ENCODE measurements around the gene FAM193A.
"Not testable (repeated sequence)": the region's sequence is repeated elsewhere in the genome, so short reads cannot be mapped to it uniquely, and the experiment has no call there.

The FAM193A gene

DNA sequence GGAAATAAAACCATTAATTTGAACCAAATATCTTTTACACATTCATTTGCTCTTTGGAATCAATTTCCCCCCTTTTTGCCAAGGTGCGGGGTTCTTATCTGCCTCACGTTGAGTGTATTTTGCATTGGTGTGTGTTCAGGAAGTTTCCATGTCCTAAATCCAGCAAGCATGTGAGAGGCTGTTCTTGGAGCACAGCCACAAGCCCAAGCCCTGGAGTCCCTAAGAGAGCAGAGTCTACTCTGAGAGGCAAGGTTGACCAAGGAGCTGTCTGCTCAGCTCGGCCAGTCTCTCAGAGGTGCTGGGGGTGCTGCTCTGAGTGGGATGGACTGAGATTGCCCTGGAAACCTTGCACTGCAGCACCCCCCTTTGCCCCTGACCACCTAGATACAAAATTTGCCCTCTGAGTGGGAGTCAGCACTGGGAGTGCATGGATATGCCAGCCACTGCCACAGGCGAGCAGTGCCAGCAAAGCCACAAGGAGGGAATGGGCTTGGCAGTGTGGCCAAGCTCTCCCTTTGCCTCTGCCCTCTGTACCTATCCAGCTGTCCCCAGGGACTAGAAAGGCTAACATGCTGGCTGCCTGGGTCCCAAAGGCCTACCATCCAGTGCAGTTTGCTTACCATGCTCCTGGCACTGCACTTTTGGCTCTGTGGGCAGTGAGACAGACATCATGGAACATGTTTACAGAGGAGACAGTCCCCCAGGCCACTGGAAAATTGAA, 20.5 kb upstream of the FAM193A start:
- DNase-seq = no peak

DNA sequence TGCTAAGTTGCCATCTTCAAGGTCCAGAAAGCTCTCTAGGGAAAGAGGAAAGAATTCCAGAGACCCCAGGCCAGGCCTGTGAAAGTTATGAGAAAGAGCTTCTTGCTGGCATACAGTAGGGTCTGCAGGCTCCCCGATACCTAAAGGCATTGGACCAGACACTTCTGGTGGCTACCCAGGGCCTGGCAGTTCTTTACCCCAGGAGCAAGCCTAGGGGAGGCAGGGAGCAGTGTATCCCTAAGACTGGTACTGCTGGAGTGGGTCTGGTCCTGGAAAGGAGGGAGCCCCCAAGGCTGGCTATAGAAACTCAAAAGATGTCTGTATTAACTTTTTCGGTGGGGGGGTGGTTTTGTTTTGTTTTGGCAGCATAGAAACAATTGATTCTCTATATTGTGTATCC, 19.8 kb upstream of the FAM193A start:
- DNase-seq = no peak

DNA sequence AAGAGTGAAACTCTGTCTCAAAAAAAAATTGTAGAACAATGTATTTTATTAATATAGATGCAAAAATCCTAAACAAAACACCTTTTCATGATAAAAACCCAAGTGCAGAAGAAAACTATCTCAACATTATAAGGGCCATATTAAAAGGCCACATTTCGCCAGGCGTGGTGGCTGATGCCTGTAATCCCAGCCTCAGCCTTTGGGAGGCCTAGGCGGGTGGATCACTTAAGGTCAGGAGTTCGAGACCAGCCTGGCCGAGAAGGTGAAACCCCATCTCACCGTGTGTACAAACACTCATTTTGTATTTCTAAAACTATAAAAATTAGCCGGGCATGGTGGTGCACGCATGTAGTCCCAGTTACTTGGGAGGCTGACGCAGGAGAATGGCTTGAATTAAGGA, 9.9 kb upstream of the FAM193A start:
- DNase-seq = no peak

DNA sequence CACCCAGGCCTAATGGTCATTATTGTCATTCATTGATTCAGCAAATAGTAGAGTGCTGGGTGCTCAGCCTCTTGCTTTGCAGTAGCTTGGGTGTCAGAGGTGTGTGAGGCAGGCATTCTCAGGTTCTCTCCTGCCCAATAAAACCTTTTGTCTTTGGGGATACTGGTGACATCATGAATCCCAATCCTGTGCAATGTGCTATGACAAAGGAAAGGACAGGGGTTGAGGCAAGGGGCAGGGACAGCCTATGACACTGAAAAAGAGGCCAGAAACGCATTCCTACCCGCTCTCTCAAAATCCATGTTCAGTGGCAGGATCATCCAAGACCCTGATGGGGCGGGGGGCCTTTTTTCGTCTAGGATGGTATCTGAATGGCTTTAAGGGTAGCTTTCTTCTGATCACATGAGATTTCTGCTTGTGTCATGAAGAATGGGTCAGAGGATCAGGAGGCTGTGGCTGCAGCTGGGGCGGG, 1.5 kb upstream of the FAM193A start:
- no peak for DNase-seq

DNA sequence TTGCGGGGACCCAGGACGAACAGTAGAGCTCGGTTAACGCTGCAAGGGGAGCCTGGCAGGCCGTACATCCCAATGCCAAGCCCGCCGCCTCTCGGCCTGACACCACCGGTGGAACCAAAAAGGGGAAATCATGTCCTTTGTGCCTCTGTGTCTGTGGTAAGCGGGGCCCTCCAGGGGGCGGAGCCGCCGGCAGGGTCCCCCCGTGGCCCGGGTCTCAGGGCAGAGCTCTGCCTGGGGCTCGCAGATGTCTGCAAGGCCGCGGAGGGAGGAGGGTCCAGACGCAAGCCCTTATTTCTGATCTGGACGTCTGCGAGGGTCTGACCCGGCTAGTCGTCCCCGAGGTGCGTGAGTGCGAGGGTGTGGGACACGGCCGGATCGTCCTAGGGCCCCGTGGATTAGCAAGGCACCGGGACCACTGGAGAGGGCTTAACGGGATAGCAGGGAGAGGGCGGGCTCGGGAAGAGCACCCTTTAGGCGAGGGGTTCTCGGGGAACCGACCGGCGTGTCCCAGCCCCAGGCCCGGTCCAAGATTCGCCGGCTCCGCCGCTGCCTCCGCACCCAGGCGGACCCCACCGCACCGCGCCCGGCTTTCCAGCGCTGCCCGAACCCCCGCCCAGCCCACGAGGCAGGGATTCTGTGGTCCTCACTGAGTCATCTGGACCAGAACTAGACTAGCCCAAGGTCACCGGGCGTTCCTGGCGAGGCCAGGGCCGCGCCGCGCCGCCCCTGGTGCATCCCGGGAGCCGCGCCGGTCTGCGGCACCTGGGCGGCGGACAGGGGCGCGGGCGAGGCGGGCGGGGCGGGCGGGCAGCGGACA, 863 bp upstream of the FAM193A start:
- no peak for DNase-seq

DNA sequence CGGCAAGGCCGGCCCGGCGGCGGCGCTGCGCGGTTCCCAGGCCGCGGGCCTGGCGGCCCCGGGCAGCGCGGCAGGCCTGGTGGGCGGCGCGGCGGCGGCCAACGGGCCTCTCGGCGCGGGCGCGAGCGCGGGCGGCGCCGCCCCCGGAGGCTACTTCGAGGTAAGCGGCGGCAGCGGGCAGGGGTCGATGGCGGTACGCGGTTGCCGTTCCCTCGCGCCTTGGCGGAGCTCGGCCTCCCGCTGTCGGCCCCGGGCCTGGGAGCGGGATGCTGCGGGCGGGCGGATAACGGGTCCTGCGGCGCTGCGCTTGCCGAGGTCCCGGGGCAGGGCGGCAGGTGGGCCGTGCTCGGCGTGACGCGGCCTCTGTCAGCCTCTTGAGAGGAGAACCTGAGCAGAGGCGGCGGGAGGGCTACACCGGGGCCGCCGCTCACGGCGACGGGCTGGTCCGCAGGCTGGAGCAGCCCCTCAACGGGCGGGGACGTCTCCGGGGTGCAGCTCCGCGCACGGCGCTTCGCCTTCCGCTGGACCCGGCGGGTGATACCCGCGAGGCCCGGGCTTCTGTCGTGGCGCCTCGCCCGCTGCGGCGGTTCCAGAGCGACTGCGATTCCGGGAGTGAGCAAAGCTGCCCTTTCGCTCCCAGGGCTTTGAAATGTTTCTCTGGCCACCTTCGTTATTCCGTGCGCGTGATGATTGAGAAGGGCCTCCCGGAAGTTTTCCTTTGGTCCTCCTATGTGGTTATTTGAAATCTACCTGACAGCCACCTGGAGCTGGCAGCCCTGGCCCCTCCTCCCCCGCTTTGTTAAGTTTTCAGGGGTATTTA, 774 bp downstream of the FAM193A start:
- peak; percentile 33 for DNase-seq

DNA sequence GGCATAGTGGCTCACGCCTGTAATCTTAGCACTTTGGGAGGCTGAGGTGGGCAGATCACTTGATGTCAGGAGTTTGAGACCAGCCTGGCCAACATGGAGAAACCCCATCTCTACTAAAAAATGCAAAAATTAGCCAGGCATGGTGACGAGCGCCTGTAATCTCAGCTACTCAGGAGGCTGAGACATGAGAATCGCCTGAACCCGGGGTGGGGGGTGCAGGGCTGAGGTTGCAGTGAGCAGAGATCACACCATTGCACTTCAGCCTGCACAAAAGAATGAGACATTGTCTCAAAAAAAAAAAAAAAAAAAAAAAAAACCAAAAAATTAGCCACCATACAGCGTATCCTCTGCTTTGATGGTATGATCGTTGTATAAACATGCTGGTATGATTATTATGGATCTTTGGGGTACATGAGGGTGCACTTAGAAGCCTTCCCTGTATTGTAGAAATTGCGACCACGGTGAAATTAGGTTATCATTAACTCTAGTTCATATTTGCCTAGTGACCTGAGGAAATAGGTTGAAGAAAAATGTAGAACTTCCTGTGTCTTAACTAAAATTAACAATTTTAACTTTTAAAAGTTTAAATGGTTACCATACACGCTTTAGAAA, 7.2 kb downstream of the FAM193A start:
- not testable (repeated sequence) for DNase-seq

DNA sequence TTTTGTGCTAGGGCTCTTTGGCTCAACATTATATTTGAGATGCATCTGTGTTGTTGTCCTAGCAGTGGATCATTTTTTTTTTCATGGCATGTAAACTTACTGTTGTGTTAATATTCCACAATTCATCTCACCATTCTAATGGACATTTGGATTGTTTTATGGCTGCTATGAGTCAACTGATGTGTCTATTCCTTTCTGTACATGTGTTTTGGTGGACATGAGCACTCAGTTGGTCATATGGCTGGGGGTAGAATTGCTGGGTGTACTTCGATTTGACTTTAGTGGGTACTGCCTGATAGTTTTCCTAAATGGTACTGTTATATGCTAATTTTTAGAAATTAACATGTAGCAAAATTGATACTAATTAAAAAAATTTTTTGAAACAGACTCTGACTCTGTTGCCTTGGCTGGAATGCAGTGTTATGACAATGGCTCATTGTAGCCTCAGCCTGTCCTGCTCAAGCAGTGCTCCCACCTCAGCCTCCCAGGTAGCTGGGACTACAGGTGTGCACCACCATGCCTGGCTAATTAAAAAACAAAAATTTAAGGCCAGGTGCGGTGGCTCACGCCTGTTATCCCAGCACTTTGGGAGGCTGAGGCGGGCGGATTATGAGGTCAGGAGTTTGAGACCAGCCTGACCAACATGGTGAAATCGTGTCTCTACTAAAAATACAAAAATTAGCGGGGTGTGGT, 9.0 kb downstream of the FAM193A start:
- no peak for DNase-seq

DNA sequence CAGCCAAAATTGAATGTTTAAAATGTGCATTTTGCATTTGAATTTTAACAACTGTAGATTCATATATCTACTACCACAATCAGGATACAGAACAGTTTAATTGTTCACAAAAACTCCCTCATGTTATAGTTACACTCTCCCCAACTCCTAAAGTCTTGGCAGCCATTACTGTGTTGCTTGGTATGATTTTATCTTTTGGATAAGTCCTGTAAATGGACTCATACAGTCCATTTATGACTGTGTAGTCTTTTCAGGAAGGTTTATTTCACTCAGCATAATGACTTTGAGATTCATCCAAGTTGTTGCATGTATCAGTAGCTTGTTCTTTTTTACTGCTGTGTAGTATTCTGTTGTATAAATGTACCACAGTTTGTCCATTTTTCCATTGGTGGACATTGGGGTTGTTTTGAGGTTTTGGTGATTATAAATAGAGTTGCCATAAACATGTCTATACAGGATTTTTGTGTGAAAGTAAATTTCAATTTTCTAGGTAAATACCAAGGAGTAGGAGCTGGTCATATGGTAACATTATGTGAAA, 9.9 kb downstream of the FAM193A start:
- DNase-seq = no peak

DNA sequence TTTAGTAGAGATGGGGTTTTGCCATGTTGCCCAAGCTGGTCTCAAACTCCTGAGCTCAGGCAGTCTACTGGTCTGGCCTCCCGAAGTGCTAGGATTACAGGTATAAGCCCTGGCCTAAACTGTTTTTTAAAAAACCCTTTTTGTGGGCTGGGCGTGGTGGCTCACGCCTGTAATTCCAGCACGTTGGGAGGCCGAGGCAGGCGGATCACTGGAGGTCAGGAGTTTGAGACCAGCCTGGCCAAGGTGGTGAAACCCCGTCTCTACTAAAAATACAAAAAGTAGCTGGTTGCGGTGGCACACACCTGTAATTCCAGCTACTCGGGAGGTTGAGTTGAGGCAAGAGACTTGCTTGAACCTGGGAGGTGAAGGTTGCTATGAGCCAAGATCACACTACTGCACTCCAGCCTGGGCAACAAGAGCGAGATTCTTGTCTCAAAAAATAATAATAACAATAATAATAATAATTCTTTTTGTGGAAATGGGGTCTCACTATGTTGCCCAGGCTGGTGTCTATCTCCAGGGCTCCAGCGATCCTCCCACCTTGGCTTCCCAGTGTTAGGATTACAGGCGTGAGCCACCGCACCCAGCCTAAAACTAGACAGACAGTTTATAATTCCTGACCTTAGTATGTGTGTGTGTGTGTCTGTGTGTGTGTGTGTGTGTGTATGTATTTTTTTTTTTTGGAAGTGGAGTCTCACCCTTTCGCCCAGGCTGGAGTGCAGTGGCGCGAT, 10.7 kb downstream of the FAM193A start:
- not testable (repeated sequence) for DNase-seq

DNA sequence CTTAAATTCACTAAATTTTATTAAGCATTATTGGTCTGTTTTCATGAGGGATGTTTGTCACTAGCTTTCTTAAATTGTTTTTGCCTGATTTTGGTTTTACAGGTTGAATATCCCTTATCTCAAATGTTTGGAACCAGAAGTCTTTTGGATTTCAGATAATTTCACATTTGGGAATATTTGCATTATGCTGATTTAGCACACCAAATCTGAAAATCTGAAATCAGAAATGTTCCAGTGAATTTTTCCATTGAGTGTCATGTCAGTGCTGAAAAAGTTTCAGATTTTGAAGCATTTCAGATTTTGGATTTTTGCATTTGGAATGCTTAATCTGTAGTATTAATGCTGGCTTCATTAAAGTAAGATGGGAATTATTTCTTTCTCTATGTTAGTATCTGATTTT, 14.7 kb downstream of the FAM193A start:
- no peak for DNase-seq

DNA sequence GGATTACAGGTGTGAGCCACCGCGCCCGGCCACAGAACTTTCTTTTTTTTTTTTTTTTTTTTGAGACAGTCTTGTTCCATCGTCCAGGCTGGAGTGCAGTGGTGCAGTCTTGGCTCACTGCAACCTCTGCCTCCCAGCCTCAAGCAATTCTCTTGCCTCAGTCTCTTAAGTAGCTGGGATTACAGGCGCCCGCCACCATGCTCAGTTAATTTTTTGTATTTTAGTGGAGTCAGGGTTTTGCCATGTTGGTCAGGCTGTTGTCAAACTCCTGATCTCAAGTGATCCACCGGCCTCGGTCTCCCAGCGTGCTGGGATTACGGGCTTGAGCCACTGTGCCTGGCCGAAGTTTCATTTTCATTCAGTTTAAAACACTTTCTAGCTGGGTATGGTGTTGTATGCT, 16.4 kb downstream of the FAM193A start:
- no peak for DNase-seq

DNA sequence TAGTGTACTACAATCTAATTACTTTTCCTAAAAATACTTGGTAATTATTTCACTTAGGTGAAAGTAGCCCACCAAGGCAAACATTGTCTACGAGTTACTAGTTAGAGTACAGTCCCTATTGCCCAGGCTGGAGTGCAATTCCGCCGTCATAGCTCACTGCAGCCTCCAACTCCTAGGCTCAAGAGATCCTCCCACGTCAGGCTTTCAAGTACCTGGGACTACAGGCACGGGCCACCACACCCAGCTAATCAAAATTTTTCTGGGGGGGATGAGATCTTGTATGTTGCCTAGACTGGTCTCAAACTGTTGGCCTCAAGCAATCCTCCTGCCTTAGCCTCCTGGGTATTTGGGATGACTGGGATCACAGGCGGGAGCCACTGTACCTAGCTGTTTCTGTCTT, 21.9 kb downstream of the FAM193A start:
- no peak for DNase-seq

DNA sequence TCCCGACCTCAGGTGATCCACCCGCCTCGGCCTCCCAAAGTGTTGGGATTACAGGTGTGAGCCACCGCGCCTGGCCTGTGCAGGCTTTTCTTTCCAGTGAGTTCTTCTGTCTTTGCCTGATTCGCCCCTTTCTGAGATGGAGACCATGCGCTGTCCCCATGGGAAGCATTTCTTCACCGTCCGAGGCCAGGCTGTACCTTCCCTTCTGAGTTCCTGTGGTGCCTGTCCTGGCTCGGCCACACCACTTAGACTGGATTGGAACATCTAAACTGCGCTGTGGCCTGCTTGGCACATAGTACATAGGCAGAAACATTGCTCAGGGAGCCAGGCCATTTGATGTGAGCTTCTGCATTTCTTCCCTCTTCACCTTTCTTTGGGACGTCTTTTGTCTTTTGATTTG, 23.7 kb downstream of the FAM193A start:
- DNase-seq = no peak

DNA sequence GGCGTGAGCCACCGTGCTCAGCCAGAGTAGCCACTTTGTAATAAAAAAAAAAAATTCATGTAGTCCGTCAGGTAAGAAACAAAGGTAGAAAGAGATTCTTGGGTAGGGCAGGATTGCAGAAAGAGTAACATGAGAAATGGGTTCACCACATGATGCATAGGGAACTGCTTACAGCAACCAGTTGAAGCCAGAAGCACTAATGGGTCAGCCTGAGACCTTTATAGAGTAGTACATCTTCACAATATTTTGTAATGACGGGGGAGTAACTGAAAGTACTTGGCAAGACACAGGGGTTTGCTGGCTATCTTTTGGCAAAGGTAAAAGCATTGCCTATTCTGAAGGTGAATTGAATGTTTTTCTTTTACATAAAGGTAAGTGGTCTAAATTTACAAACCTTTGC, 29.1 kb downstream of the FAM193A start:
- DNase-seq = no peak

DNA sequence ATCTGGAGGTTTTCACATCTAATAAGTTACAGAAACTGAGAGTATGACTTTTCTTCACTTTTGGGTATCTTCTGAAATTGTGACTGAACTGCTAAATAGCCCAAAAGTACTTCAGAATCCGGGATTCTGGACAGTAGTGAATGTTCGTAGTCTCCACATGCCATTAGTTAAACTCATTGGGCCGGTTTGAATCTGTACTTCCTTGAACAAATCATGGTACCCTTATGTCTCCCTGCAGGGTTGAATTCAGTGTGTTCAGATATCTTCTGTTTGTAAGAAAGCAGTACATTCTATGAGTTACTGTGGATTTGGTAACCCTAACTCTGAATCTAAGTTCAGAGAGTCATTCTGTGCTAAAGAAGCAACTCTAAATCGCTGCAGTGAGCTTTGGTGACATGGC, 33.6 kb downstream of the FAM193A start:
- DNase-seq = no peak

DNA sequence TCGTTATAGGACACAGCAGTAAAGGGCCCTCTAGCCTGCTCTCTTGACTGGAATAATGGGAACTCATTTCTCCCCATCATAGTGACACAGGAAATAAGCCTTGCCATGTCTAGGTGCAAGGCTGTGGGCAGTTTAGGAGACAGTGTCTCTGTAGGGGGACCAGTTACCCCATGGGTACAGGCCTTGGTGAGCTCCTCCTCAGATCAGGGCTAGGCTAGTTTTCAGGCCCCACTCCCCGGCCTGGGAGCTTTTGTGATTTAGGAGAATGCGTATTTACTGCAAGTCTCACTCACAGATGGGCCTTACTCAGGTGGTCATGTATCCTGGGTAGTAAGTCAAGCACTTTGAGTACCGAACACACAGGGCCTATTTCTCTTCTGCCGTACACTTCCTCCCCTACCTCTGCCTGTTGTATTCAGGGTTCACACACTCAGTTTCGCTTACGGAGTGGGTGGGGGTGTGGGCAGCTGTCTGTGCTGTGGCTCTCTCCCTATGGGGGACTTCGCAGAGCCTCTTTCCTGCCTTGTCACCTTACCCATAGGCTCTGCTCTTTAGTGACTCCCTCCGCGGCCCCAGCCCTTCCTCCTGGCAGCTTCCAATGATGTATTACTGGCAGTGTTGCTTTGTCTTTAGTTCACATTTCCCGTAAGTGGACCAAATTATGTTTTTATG, 34.2 kb downstream of the FAM193A start:
- no peak for DNase-seq

DNA sequence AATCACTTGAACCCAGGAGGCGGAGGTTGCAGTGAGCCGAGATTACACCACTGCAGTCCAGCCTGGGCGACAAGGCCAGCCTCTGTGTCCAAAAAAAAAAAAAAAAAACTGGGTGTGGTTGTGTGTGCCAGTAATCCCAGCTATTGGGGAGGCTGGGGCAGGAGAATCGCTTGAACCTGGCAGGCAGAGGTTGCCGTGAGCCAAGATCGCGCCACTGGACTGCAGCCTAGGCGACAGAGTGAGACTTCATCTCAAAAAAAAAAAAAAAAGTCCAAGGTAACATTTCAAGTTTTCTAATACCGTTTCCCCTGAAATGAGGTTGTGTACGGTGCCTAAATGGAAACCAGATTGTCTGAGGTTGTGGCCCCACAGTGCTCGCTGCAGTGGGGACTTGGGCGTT, 35.6 kb downstream of the FAM193A start:
- no peak for DNase-seq

DNA sequence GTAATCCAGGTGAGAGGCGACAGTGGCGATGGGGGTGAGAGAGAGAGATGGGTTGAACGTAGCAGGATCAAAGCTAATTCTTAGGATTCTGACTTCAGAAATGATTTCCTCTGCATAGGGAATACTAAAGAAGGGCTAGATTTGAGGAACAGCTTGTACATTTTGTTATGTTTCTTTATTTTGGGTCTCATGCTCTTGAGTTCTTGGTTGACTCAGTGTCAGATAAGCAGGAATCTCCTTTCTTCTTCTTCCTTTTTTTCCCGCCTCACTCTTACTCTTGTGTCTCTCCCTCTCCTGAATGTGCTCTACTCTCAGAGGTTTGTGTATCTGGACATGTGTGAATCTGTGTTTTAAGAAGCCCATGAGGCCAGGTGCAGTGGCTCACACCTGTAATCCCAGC, 36.4 kb downstream of the FAM193A start:
- no peak for DNase-seq

DNA sequence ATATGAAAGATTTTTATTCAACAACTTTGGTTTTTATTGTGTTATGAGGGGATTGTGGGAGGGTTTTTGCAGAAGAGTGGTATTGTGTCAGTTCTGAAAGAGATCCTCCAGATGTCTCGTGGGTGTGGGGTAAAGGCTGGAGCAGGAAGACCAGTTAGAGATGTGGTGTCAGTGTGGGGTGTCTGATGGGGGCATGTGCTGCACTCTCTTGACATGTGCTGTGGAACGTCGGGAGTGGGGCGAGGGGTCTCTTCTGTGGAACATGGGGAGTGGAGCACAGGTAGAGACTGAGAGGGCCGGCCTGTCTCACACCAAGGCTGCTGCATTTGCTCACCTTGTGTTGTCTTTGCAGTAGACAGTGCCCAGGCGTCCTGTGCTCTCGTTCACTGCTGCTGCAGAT, 37.6 kb downstream of the FAM193A start:
- DNase-seq = no peak

DNA sequence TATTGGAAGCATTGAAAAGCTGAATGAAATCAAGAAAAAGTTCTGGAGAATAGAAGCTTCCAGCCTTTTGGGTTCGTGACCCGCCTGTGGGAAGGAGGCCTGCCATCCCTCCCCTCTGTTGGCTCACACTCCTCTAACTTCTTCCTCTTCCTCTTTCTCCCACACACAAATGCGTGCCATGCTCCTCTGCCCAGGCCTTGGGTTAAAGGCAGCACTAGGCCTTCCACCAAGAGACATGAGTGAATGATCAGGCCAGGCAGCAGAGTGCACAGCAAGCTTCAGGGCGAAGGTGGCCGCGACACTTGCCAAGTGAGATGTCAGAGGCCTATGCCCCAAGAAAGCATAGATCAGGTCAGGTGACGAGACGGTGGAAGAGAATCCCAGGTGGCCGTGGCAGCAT, 38.4 kb downstream of the FAM193A start:
- DNase-seq = no peak

All from NCI-H2029 (cell line).